GM12872 (cell line): ENCODE measurements around the gene ARHGAP19.

Source experiments
- CTCF ChIP-seq: IDR thresholded peaks from 3 replicates; pipeline ENCODE4 v1.5.1; 2011; ENCODE audit warnings: low read depth, mild to moderate bottlenecking, low read length, moderate library complexity; ENCODE audit not compliant: insufficient read depth

ARHGAP19 gene

GRCh38 chr10:97207756-97208346 is 84.6 kb downstream of the ARHGAP19 start:
- no peak for TF ChIP-seq CTCF

DNA sequence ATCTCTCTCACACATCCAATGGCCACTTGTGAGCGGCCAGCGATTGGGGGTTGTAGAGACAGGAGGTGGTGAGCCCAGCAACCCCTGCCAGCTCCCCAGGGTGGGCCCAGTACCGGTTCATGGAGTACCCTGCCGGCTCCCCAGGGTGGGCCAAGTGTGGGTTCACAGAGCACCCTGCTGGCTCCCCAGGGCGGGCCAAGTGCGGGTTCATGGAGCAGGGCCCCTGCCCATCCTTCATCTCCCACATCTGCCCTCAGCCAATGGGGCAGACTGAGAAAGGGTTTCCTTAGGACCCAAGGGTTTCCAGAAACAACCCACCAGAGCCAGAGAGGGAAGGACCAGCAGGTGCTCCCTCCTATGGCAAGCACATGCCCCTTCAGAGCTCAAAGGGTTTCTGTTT is 85.3 kb downstream of the ARHGAP19 start:
- TF ChIP-seq CTCF, result no peak

DNA sequence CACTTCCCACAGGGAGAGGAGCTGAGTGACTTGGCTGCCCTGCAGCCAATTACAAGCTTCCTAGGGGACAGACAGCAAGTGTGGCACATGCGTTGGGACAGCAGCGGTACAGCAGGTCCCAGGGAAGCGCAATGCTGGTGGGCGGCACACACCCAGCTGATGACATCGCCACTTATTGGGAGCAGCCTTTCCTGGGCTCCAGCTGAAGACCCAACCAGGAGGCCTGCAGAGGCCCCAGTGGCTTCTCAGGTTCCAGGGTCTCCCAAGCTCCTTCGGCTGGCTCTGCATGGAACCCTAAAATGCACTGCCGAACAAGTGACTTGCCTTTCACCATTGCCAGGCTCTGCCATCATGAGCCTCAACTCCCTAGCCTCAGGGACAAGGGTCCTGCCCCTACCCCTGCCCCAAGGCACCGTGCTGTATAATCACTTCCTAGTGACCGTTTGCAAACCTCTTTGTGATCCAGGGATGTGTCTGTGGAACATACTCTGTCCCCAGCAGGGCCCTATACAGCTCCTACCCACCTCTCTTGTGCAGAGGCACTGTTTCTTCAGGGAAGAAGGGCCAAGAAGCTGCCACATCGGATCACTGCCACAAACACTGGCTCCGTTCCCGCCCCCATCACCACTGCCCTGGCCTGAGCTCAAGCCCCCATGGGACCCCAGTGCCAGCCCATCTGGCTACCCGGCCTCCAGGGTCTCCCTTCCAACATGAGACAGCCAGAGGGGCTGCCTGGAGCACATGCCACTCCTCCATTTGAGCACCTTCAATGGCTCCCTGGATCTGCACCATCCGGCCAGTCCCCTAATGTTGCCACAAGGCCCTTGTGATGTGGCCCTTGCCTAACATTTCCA is 87.4 kb downstream of the ARHGAP19 start:
- TF ChIP-seq CTCF, result no peak

- TF ChIP-seq CTCF, result no peak
These were observed 89.2 kb downstream of the ARHGAP19 start for GRCh38 chr10:97203220-97203619.

- no peak for TF ChIP-seq CTCF
These were observed 91.8 kb downstream of the ARHGAP19 start for GRCh38 chr10:97200616-97201015.

DNA sequence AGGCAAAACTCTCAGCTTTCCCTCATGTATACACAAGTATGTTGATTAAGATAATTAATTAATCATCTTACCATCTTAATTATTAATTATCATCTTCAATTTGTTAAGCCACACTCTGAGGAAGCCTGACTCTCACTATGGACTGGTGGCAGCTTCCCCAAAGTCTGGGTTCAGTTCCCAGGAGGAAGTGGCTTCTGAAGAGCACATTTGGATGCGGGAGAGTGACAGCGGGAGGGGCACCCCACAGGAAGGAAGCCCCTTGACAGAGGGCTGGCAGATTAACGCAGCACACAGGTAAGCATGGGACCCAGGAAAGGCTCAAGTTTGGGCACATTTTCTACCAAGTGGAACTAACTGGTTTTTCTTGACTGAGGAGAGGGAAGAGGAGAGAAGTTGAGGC is 93.3 kb downstream of the ARHGAP19 start:
- no peak for TF ChIP-seq CTCF

DNA sequence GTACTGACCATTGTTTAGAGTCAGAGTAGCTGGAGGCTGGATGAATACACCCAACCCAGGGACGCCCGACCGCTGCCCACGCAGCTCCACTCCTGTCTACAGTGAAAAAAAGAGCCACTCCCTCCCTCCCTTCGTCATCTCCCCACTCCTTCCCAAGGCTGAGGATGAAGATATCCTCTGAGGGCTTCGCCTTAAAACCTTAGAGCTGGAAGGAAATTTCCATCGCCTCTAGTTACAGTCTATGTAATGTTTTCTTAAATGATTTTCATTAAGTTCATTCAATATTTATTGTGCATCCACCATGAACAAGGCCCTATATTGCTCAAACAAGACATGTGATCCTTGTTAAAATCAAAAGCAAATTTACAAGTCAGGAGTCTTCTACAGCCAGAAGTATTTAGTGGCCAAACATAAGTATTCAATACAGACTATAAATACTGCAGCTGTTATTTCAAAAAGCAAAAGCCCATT is 95.4 kb downstream of the ARHGAP19 start:
- TF ChIP-seq CTCF, result no peak
